ENCODE results near the gene SULT1B1. TPM values are rescaled to one million over a fixed set of nuclear protein-coding genes. Genes with fewer than 3 reads are reported as not detected.

SULT1B1 gene
- total and polyA plus RNA-seq, 2 of the 8 experiments (the other 6 are each of a cell fraction or from before 2014, with no cell fraction given): not detected

- H3K14ac ChIP-seq (ENCODE audit: insufficient read length): no peak overlapping the region
- no peak overlapping the region for H2BK120ac ChIP-seq (replicated peaks; ENCODE audit: low read depth, low read length)
- DNase-seq (ENCODE audit: low read depth in 1 of 2, low spot score in 2 of 2): no peak
- CTCF ChIA-PET (ENCODE audit: partially characterized antibody): interaction anchor here (0.8 kb wide), 1 partner anchor 149 kb away, joined by 3 read pairs; no protein-coding TSS in a partner anchor
- no peak overlapping the region for H2BK15ac ChIP-seq (ENCODE audit: low read length)
- no peak overlapping the region for H2BK20ac ChIP-seq (ENCODE audit: low read length)
- no peaks in the 10 kb centered on the region for H3K27me3 ChIP-seq (replicated peaks in 1 of 4; ENCODE audit: control insufficient read depth in 3 of 4, extremely low read depth in 1 of 4, insufficient read depth in 3 of 4, low read length in 3 of 4)
- H4K5ac ChIP-seq (ENCODE audit: insufficient read length, low read depth, low read length): no peak overlapping the region
- no peak overlapping the region for H3K18ac ChIP-seq (ENCODE audit: extremely low read depth, low read length)
- H3K36me3 ChIP-seq (ENCODE audit: control insufficient read depth in 2 of 4, insufficient read depth in 4 of 4, low read length in 3 of 4): no peaks in the 10 kb centered on the region
- H3K79me2 ChIP-seq (ENCODE audit: control insufficient read depth in 1 of 2, insufficient read depth in 2 of 2, low read length in 2 of 2): no peaks in the 10 kb centered on the region
- H3K23ac ChIP-seq (ENCODE audit: insufficient read length): no peak overlapping the region
- H3K4me2 ChIP-seq (ENCODE audit: insufficient read depth in 1 of 2, low read depth in 2 of 2, low read length in 2 of 2): no peak overlapping the region
- H2AK5ac ChIP-seq (ENCODE audit: low read depth, low read length): no peak overlapping the region
- 83% methylated on average over 1 of the region's 1 CpG; no CpG with 5 or more reads in 1 of the 2 experiments for WGBS, 2 experiments (ENCODE audit: extremely low coverage in 1 of 2, insufficient coverage in 1 of 2, insufficient read length in 1 of 2, insufficient replicate concordance in 2 of 2, low coverage in 1 of 2, low lambda C conversion rate in 2 of 2, missing lambda C conversion rate in 1 of 2)
- H3K4me3 ChIP-seq (ENCODE audit: extremely low read depth in 1 of 4, insufficient read depth in 2 of 4, low read depth in 3 of 4, low read length in 4 of 4): no peak overlapping the region
- H3K23me2 ChIP-seq (ENCODE audit: low read depth, low read length): no peaks in the 10 kb centered on the region
- no peak overlapping the region for H3K56ac ChIP-seq (replicated peaks; ENCODE audit: insufficient read length, low read depth, low read length)
- no peak overlapping the region for H4K91ac ChIP-seq (replicated peaks; ENCODE audit: insufficient read length, low read length)
- H3K9me3 ChIP-seq (ENCODE audit: insufficient read depth in 2 of 2, low read depth in 1 of 2, low read length in 1 of 2): no peaks in the 10 kb centered on the region
- H2BK5ac ChIP-seq (ENCODE audit: low read depth, low read length): no peak overlapping the region
- no peak overlapping the region for H3K27ac ChIP-seq (ENCODE audit: low read depth, low read length)
- FAIRE-seq: no peak
- H3K79me1 ChIP-seq (ENCODE audit: low read depth, low read length): no peaks in the 10 kb centered on the region
- POLR2A ChIA-PET (ENCODE audit: partially characterized antibody): no interaction called here
- H3K9ac ChIP-seq (replicated peaks in 1 of 4; ENCODE audit: extremely low read depth in 1 of 4, low read depth in 3 of 4, low read length in 3 of 4): no peak overlapping the region
- no peak overlapping the region for H2BK12ac ChIP-seq (ENCODE audit: low read depth, low read length)
- H3K4me1 ChIP-seq (replicated peaks in 1 of 4; ENCODE audit: control insufficient read depth in 3 of 4, insufficient read depth in 4 of 4, low read length in 3 of 4): no peaks in the 10 kb centered on the region
- no peak overlapping the region for H4K8ac ChIP-seq (ENCODE audit: extremely low read depth, insufficient read depth, low read length)
- no peak overlapping the region for H2AFZ ChIP-seq (ENCODE audit: low read length)
- no peak overlapping the region for H3K4ac ChIP-seq (replicated peaks; ENCODE audit: insufficient read length, low read depth, low read length)
- H4K20me1 ChIP-seq (replicated peaks in 1 of 2; ENCODE audit: control insufficient read depth in 1 of 2, insufficient read depth in 2 of 2, low read length in 2 of 2): no peaks in the 10 kb centered on the region
- TF ChIP-seq BRCA1 (IDR thresholded peaks at IDR 0.05; ENCODE audit: low read depth, low read length) (no peak), CREB1 (IDR thresholded peaks at IDR 0.05) (no peak)
- TF ChIP-seq, protein P1, sequence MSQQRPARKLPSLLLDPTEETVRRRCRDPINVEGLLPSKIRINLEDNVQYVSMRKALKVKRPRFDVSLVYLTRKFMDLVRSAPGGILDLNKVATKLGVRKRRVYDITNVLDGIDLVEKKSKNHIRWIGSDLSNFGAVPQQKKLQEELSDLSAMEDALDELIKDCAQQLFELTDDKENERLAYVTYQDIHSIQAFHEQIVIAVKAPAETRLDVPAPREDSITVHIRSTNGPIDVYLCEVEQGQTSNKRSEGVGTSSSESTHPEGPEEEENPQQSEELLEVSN (IDR thresholded peaks at IDR 0.05): no peak
Measured at GRCh38 chr4:69731241-69731640, 29.2 kb downstream of the SULT1B1 start.
